GM12872 (cell line): Measurements from ENCODE around the gene TAS1R1.
A peak's percentile ranks its signal among the peaks of the same experiment; 100 is the strongest.

Experiments used
- TF ChIP-seq, protein P1 (sequence below): IDR thresholded peaks from 3 replicates; pipeline ENCODE4 v1.5.1; 2011; ENCODE audit warnings: low read depth, mild to moderate bottlenecking, low read length, moderate library complexity; ENCODE audit not compliant: insufficient read depth

TAS1R1 gene

GRCh38 chr1:6538956-6539355 lies 16.2 kb upstream of the TAS1R1 start:
- TF ChIP-seq, protein P1, sequence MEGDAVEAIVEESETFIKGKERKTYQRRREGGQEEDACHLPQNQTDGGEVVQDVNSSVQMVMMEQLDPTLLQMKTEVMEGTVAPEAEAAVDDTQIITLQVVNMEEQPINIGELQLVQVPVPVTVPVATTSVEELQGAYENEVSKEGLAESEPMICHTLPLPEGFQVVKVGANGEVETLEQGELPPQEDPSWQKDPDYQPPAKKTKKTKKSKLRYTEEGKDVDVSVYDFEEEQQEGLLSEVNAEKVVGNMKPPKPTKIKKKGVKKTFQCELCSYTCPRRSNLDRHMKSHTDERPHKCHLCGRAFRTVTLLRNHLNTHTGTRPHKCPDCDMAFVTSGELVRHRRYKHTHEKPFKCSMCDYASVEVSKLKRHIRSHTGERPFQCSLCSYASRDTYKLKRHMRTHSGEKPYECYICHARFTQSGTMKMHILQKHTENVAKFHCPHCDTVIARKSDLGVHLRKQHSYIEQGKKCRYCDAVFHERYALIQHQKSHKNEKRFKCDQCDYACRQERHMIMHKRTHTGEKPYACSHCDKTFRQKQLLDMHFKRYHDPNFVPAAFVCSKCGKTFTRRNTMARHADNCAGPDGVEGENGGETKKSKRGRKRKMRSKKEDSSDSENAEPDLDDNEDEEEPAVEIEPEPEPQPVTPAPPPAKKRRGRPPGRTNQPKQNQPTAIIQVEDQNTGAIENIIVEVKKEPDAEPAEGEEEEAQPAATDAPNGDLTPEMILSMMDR, result no peak

GRCh38 chr1:6544831-6545230 lies 10.3 kb upstream of the TAS1R1 start:
- TF ChIP-seq, protein P1, result no peak

DNA sequence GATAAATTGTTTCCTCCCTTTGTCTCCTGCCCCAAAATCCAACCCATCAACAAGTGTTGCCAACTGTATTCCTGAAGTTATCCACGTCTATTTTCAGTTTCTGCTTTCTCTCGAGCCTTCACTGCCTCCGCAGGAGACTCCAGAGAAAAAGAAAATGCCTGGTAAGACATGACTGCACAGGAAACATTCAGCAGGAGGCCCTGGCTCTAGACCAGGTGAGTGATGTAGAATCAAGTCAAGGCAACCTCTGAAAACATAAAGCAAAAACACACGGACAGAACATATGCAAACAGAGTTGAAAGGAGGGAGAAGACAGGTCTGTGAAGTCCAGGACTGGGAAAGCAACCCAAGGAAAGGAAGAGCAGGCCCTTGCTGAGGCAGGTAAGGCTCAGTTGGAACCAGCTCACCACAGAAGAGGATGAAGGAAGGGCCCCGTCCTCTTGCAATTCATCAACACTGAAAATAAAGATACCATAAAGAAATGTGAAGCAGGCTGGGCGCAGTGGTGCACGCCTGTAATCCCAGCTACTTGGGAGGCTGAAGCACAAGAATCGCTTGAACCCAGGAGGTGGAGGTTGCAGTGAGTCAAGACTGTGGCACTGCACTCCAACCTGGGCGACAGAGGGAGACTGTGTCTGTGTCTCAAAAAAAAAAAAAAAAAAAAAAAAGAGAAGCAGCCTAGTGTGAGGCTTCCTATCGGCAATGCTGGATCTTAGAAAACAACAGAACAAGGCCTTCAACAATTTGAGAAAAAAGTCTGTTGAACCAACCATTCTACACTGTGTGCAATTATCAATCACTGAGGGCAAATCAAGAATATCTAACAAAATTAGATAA lies 9.6 kb upstream of the TAS1R1 start:
- TF ChIP-seq, protein P1, result no peak

DNA sequence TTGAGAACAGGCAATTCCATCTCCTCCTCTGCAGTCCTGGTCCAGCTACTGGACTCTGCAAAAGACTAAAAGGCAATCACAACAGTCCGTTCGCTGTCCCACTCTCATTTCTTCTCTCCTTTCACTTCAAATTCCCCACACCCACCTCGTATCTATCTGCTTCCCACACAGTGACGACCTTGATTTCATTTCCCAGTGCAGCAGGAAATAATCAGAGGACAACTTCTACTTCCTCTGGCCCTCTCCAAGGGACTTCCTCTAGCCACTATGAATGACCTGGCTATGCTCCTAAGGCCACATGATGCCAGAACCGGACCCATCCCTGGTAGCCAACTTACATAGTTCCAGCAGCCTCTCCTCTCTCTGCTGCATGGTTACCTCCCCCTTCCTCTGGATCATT lies 8.8 kb upstream of the TAS1R1 start:
- TF ChIP-seq, protein P1, result no peak

DNA sequence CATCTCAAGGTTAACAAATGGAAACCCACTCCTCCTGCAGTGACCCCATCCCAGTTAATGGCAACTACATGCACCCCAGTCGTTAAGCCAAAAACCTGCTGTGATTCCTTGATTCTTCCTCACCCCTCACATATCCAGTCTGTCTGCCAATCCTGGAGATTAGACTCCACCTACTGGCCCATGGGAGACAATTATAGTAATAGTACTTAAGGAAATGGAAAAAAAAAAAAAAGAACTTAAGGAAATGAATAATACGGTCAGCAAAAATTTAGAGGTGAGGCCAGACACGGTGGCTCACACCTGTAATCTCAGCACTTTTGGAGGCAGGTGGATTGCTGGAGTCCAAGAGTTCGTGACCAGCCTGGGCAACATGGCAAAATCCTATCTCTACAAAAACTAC lies 7.8 kb upstream of the TAS1R1 start:
- TF ChIP-seq, protein P1, result no peak

GRCh38 chr1:6554031-6554906 lies 838 bp upstream of the TAS1R1 start, which contains the start of gene NOL9:
Gene NOL9, minus strand, starts transcription at chr1:6554513. Its CDS starts 11 bp downstream, at chr1:6554502.
- TF ChIP-seq, protein P1, result peak; percentile 92

GRCh38 chr1:6557597-6557996 lies 2.5 kb downstream of the TAS1R1 start:
- TF ChIP-seq, protein P1, result no peak
